RKO (cell line): ENCODE measurements around the gene GREM2.

Experiments used
- DNase-seq: peaks from one replicate; pipeline ENCODE4 v3.0.0-alpha.2; 2016; ENCODE audit warnings: low spot score

Gene GREM2

DNA sequence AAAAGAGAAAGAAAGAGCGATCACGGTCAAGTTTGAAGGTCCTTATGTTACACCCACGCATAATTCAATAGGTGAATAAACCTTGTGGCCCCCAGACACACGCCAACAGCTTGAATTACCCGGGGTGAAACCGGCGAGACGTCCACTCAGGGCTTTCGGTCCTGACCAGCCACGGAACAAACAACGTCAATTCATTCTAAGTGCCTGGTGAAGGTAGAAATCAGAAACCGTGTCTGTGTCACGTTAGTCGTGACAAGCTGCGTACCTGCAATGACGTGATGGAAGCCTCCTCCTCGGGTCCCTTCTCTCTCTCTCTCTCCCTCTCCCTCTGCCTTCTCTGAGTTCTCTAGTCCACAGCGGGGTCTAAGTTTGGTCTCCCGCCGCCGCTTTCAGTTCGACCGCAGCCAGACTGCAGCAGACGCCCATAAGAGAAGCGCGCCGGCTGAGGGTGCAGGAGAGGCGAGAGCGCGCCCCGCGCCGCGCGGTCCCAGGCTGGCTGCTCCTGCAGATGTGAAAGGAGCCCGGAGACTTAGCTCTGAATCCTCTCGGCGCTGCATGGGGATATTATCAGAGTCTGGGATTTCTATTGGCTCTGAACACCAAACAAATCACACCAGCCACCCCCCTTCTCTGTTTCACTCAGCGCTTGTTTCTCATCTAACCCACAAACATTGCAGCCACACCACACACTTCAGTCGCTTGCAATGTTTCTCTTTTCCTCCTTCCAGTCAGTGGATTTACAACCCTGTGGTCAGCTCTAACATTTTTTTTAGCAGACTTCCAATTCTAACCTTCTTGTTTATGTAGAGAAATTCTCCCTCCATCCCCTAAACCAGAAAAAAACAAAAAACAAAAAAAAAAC is at the start of gene GREM2:
Gene GREM2 (minus strand): TSS at position 537 of the 862 bp plus-strand sequence. CDS start 118,680 bp downstream, outside the sequence.
- DNase-seq = no peak

DNA sequence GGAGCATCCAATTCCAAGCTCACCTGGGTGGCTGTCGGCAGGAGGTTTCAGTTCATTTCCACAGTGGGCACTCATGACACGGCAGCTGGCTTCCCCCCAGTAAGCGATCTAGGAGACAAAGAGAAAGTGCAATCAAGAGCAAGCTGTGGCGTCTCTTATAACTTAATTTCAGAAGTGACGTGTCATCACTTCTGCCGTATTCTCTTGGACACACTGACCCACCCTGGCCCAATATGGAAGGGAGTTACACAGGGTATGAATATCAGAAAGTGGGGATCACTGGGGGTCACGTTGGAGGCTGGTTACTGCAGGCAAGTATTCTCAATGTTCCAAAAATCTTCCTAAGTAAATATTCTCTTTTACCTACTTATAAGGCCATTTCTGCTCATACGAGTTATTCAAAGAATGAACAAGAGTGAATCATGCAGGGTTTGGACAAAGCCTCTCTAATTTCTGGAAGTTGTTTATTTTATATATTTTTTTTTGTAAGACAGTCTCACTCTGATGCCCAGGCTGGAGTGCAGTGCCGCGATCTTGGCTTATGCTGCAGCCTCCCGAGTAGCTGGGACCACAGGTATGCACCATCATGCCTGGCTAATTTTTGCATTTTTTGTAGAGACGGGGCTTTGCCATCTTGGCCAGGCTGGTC is 46.5 kb upstream of the GREM2 start:
- DNase-seq = no peak

DNA sequence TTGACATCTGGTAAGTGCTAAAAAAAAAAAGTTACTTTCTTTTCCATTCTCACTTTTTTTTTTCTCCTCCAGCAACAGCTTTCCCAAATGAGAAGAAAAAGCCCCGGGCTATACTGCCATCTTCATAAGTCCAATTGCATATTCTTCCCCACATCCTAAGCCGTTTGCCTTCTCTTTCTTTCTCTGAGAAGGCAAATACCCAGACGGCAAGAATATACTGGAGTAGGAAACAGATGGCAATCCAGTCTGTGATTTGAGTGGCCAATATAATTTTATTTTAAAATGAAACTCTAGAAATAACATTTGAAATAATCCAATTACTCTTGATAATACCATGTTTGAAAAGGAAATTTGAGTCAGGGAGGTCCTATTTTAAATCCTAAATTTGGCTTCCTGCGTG is 44.6 kb upstream of the GREM2 start:
- DNase-seq = no peak

DNA sequence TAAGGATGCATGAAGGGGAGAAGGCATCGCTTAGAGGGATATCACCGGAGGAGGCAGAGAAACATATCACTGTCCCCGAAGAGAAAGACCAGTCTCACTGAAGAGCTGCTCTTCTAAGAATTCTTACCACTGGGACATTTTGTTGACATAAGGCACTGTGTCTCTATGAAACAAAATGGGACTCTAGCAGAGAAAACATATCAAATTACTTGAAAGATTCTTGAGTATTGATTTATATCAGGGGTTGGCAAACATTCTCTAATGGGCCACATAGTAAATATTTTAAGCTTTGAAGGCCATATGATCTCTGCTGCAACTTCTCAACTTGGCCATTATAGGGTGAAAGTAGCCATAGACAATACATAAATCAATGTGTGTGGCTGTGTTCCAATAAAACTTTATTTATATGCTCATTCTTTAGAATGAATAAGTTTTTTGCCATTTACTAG is 41.0 kb upstream of the GREM2 start:
- DNase-seq = no peak

DNA sequence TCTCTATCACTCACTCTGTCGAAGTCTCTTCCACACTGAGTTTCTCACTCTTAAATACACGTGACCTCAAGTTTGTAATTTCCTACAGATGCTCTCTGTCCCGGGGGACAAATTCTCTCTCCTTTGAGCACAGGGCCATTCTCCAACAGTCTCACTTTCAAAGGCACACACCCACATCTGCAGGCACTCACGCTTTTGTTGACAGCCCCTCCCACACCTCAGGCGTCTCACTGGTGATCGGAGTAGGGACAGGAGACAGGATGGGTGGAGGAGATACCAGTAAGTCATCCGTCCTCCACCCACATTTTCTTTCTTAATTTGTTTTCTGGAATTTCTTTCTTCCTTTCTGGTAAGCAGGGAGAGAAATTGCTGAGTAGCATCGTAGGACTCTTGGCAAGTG is 40.6 kb upstream of the GREM2 start:
- no peak for DNase-seq

DNA sequence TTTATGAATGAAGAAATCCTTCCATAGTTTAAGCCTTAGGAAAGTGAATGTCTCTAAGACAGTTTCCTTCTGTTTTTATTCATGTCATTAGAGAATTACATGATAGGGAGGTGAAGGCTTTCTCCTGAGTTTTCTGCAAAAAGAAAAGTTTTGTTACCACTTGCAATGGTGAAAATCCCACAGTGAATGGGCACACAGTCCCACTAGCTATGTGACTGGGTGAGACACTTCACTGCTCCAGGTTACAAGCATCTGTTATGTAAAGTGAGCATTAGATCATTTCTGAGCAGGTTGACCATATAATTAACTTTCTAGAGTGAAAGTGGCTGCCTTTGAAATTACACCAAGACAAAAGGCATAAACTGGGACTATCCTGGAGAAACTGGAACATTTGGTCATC is 38.9 kb upstream of the GREM2 start:
- DNase-seq = no peak

DNA sequence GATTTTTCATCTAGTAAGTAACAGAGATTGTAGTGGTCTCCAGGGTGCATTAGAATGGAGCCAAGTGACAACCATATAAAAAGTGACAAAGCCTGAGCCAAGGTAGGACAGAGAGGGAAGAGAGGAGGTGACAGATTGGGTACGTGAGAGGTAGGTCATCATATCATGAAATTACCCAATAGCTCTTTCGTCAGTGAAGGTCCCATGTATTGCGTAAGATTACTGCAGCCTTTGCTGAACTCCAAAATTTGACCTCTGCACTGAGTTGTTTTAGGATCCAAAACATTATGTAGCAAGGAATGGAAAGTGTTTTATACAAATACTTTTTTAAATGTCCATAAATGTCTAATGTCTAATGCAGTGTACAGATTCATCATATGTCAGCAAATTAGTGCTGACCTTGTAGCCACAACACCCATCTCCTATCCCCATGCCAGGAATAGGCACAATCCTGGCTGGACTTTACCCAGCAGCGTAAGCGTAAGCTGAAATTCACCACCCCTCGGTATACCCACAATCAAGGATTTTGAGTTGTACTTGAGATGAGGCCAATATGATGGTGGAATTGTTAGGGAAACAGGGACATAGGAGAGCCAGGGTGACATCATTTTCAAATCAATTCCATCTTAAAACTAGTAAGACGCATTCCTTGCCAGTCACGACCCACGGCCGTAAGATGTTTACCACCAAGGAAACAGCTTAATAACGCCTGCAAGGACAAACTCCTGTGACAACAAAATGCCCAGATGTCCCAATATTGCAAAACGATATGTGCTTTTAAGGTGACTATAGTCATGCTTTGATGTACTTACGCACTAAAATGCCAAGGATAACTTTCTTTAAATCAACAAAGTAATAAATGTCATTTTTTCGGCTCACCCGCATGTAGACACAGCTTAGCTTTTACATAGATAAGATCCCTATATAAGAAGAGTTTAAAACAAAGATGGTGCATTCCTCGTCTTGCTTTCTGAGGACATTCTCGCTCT is 38.1 kb upstream of the GREM2 start:
- DNase-seq = no peak

DNA sequence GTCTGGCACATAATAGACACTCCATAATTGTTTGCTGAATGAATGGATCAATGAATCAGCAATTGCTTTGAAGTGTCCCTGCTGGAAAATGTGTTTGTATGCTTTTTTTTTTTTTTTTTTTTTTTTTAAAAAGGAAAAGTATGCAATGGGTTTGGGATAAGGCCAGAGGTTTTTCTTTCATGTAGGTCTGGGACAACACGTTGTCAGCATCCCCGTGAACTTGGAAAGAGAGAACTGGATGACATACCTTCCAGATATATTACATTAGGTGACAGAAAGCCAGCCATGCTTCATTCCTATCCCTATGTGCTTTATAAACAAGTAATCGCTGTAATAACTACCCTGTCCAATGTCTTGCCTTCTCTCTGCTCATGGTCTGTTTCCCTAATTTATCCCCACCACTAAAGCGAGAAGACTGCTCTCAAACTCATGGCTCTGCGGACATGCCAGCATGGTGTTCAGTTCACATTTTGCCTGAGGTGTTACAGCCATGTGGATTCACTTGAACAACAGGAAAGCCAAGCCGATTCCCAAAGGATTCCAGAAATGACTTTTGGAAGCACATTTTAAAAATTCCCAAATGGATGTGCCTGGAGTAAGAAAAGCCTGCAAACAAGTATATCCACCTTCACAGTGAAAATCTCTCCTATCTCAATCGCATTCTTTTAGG is 34.8 kb upstream of the GREM2 start:
- DNase-seq = no peak

DNA sequence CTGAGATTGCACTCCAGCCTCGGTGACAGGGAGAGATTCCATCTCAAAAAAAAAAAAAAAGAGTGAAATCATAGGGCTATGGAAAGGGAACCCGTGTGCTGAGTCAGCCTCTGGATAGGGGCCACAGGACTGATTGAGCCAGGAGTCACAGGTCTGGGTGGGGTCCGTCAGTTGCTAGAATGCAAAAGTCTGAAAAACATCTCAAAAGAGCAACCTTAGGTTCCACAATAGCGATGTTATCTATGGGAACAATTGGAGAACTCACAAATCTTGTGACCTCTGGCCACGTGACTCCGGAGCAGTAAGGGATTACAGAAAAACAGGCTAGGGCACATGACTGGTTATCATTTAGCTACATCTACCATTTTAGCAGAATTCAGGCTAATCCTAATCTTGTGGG is 32.8 kb upstream of the GREM2 start:
- DNase-seq = no peak

DNA sequence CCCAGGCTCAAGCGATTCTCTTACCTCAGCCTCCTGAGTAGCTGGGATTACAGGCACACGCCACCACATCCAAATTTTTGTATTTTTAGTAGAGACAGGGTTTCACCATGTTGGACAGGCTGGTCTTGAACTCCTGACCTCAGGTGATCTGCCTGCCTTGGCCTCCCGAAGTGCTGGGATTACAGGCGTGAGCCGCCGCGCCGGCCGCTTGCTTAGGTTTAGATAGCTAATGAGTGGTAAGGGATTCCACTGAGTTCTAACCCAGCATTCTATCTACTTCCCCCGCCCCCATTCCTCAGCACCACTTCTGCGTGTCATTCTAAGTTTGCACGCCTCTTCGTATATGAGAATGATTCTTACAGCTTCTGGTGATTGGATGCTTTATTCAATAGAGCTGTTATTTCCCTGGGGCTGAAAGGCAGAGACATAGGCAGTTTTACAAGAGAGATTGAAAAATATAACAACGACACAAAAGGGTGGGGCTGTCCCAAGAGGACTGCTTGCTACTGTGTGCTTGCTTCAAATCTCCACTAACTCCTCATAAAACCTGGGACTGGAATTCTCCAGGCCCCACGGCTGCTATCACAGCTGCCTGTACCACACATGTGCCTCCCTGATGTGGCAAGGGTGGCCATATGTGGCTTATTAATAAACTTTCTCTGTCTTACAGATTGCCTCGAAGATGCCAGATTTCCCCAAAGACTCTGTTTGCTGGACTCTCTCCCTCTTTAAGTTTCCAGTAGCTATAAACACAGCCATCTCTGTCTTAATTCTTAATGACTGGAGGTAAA is 23.7 kb upstream of the GREM2 start:
- DNase-seq = no peak

DNA sequence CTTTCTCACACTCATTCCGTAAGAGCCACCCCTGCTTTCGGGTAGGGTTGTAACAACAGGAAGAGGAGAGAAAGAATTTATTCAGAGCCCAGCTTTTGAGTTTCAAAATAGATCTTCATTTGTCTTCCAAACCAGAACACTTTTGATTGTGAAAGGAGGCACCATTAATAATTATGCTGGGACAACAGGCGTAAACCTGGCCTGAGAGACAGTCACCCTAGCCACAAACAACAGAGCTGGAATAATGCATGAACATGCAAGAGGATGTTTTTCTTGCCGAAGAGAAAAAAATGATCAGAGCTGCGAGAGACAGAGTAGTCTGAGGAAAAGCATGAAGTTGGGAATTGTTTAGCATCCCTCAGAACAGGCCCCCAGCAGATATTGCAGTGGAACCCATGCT is 18.5 kb upstream of the GREM2 start:
- no peak for DNase-seq

DNA sequence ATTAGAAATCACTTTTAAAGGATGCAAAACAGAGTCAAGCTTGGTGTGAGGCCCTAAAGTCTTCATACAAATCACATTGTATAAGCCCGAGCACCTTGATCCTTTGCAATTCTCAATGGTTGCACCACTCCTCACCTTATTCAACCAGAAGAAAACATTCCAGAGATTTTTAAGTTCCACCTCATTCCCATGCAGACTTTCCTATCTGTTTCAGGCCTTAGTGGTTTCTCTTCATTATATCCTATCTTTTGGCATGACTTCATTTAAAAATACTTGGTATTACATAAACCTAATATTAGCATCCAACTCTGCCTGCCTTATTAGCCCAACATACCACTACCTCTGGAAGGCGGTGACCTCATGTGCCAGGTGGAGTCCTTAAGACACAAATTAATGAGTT is 9.3 kb upstream of the GREM2 start:
- no peak for DNase-seq

DNA sequence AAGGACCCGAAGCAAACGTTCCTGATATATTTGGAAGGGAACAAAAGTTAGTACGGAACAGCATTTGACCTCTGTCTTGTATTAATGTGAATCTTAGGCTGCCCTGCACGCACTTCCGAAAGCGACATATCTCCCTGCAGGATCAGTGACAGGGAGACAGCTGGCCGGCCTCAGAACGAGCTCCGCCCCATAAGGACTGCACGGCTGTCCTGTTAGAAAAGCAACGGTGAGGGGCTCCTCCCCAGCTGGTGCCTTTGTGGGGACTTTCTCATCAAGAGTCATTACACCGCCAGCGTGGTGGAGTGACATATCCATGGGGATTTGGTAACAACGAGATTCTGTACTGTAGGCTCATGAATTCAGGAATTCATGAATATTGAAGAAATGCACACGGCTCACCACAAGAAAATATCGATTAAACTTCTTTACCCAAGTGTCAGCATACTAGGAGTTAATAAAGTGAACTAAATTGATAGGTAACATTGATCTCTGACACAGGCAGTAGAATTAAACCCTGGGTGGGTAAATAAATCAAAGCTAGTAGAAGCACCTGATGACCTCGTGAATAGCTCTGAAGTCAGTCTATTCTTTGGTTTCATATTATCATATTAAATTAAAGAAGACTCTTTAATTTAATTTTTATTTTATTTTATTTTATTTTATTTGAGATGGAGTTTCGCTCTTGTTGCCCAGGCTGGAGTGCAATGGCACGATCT is 8.1 kb upstream of the GREM2 start:
- DNase-seq = no peak

DNA sequence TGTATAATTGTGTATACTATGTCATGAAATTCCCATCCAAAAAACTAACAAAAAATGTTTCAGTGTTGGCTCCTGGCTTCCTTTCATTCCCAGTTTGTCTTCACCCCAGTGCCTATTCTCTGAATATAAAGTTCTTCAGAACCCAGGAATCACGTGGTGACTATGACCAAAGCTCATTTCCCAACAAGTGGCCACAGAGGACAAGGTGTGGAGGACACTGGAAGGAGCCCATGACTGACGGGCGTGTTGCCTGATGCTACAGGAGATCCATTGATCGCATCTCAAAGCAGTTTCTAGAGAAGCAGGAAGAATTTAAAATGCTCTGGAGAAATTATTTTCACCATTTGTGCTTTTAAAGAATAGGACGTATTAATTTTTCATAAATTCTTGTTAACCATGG is 7.4 kb upstream of the GREM2 start:
- no peak for DNase-seq

DNA sequence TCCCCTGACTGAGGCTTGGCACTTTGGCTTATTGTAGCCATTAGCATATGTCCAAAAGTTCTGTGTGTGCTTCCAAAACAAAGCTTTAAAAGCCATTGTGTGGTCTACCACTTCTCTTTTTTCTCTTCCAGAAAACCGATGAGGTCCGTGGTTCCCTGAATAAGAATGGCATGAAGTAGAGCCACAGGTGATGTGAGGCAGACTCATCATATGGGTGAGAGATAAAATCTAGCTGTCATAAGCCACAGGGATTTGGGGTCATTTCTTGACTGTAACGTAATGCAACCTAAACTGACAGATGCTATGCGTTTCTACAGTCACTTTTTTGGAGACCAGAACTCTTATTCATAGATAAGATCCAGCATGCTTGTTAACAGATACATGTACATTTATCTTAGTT is 7.0 kb upstream of the GREM2 start:
- DNase-seq = no peak

DNA sequence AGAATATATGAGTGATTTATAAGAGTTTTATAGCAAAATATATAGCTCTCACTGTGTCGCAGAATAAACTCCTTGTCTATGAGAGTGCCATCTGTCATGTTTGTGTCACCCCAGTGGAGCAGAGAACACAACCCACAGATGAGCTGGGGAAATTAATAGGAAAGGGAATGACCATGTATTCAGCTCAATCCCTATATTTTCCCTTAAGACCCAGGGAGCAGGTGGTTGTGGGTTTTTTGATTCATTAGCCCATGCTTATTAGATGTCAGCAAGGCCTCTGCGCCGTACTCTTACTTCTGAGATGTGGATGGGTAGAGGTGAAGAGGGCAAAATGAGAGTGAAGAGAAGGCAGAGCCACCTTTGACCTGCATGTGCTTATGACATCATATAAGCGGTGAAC is 4.1 kb upstream of the GREM2 start:
- DNase-seq = no peak

DNA sequence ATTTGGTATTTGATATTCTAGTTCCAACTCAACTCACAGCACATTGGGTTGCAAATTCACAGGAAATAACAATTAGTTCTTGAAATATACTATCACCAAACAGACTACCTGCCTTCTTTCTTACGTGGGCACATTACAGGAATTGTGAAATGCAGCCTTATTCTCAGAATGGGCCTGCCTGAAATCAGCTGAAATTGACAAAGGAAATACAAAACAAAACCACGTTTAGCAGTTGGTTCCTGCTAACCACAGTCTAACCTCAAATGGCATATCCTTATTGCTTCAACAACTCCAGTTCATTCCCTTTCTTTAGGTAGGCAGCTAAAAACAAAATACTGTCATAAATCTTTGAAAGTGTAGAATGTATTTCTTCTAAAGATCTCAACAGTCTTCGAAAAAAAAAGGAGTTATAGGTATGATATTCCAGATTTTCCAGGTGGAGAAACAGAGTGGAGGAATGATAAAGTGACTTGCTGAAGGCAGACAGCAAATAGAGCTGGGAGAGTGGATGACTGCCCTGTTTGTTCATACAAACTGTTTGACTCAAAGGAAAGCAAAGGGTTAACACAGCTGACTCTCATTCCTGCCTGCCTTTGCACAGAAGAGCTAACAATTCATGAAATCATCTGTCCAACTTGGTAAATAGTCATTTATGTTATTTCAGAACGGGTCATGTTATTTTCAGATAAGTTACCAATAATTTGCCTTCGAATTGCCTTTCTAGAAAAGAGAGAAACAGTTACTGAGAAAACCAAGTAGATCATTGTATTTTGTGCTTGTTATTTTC is 1.6 kb upstream of the GREM2 start:
- no peak for DNase-seq

DNA sequence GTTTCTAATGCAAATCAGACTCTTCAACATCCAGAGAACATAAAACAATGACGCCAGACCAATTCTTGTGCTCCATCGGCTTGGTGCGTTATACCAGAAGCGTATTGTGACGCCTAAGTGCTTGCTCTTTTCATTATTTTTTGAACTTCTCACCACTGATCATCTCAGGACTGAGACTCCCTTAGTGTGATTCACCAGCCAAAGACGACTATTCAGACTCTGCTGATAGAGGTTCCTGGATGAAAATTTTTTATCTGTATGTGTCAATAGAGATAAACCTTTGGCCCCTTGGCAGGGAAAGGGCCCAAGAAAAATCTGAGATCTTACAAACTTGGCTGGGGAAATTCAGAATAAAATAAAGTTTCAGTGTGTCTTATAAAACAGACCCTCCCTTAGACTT is 856 bp upstream of the GREM2 start:
- DNase-seq = no peak

DNA sequence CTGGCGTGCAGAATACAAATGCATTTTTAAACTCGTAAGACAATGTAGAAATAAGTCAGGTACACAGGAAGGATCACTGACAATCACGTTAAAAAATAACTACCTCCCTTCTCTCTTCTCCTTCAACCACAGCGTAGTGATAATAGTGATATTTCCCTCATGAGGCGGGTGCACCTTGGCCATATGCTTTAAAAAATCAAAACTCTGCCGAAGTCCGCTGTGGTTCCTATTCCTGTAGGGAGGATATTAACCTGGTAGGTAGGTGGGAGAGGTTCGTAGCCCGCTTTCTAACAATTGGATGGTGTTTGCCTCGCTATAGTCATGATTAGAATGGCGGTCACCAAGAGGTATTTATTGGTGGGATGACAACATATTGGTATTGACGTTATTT is 732 bp downstream of the GREM2 start:
- no peak for DNase-seq

DNA sequence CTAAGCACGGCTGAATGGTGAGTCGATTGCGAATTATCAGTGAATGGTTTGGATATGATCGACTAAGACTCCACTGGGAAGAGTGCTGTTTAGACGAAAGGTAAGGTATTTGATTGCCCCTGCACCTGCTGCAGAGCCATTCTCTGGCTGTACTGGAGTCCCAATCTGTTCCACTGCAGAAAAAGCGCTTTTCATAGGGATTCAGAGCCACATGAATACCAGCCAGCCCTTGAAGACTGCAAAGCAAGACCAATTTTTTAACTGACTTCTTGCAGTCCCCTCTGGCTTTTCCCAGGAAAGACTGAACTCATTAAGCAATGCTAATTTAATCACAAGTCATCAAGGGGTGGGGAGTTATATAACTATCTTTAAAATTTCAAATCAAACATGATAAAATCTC is 1.3 kb downstream of the GREM2 start:
- DNase-seq = no peak
